GM18520 (cell line): ENCODE results near the gene TENM4.

Source experiments
- ATAC-seq: cut with Tn5 transposase; IDR thresholded peaks from one replicate; pipeline ENCODE4 v1.9.1; 2021; ENCODE audit not compliant: unreplicated experiment

Gene TENM4

DNA sequence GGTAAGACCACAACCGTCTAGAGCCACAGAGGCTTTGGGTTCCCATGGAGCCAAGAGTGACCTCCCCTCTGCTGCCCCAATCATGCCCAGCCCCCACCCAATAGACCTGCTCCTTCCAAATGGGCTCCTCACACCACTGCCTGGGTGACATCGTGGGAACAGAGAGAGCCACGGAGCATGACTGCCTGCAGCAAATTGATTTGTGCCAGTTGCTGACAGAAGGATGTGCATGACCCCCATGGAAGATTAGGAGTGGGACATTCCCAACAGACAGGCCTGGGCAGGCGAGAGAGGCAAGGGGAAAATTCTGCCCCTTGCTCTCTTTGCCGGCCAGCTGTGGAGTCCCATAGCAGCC, 88.5 kb downstream of the TENM4 start:
- ATAC-seq: no peak

DNA sequence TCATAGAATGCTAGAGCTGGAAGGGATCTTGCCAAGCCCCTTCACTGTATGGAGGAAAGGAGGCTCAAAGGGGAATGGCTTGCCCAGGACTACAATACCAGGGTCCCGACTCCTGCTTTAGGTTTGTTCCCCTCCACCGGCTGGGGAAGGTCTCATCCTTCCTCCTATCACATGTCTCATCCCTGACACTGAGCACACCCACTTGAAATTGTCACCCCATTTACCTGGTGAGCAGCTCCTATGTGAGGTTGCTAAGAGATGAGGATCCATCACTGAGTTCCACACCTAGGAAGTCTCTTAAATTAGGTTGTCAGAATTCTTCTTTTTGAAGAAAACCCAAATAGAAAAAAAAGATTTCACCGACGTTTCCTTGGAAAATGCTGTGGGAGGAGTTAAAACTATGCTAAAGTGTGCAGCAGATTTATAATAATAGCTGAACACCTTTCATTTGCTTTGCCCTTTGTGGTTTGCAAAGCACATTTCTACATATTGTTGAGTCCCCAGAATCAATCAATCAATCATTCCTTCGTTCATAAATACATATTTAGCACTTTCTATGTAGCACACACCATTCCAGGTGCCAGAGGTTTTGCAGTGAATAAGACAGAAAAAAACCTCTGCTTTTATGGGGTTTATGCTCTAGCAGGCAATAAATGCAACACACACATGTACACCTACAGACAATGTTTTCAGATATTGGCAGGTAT, 91.7 kb downstream of the TENM4 start:
- no peak for ATAC-seq

GRCh38 chr11:79346021-79346420, 94.8 kb downstream of the TENM4 start:
- ATAC-seq: no peak

- no peak for ATAC-seq
Observed at GRCh38 chr11:79344753-79345294, 96.0 kb downstream of the TENM4 start.

DNA sequence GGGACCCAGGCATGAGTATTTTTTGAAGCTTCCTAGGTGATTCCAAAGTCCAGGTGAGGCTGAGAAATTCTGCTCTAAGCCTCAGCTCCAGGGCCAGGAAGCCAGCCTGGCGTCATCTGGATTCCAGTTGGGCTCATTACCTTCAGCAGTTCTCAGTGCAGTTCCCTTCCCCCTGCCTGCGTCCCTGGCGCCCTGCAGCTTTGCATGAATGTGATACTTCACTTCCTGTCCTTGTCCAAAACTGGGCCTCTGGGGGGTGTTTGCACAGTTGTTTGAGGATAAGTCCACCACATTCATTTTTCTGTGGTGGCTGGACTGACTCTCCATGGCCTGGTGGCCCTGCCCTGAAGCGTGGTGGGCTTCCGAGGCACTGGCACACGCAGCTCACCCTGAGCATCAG, 98.1 kb downstream of the TENM4 start:
- ATAC-seq: no peak

- ATAC-seq: no peak
Observed at GRCh38 chr11:79342236-79342635, 98.6 kb downstream of the TENM4 start.

DNA sequence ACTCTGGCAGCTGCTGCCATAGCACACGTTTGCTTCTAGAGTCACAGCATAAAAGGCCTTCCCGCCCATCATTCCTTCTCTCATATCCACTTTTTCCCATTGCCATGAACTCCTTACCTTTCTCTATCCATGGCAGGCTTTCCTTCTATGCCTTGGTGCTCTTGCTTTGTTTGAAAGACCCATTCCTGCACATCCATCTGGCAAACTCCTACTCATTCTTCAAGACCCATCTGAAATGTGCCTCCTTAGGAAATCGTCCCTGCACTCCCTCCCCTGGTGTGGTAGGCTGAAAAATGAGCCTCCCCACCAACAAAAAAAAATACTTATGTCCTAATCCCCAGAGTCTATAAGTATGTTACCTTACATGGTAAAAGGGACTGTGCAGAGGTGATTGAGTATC, 100.3 kb downstream of the TENM4 start:
- ATAC-seq: no peak

DNA sequence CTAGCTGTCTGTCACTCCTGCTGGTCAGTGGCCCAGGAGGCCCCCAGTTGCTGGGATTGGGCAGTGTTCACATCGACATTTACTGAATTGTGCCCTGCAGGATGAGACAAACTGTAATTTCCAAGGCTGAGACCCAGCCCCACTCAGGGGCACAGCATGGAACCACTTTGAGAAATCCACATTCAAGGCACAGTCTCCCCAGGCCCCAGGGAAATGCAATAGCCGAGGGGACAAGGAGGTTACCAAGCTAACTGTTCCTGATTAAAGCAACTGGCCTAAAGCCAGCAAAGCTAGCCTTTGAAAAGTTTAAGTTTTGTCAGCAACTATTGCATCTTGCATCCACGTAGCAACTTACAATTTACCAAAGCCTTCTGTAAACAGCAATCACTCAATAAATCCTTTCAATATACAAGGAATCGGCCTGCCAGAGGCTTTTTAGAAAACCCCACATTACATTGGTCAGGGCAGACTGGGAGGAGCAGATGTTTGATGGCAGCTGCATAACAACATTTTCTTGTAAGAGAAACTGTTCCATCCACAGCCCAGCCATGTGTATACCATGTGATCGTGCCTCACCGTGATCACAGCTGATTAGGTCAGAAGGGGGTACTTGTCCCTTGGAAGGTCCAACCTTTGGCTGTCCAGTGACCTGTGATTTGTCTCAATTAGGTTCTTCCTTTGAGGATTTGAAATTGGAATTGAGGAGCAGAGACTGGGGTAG, 103.9 kb downstream of the TENM4 start:
- no peak for ATAC-seq

DNA sequence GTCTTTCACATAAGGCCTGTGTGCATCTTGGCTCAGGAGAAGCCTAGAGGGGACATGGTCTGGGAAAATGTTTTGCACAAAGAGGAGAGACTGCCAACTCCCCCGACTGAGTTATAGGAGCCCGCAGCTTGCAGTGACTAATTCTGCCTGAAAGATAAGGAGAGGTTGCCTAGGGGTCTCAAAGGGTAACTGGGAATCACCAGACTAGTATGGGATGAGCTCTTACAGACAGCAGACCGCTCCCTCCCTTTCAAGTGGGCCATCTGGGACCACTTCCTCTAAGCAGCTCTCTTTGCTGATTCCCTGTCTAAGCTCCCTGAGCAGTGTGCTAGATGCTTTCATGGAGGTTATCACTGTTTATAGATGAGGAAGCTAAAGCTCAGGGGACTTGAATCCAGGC, 105.1 kb downstream of the TENM4 start:
- no peak for ATAC-seq

DNA sequence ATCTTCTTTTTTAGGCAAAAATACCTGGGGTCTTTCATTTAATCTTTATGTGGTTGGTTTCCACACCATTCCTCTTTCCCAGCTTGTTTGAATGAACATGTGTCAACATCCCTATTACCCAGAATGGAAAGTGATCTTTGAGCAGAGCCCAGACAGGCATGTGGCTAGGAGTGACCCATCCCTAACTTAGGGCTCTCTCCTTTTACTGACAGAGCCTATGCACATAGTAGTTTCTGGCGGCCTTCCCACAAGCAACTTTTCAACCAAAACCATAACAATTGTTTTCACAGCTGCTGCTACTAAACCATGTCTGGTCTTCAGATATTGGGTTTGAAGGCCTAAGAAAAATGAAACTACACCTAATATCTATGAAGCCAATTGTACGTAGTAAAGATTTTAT, 107.5 kb downstream of the TENM4 start:
- ATAC-seq: no peak

DNA sequence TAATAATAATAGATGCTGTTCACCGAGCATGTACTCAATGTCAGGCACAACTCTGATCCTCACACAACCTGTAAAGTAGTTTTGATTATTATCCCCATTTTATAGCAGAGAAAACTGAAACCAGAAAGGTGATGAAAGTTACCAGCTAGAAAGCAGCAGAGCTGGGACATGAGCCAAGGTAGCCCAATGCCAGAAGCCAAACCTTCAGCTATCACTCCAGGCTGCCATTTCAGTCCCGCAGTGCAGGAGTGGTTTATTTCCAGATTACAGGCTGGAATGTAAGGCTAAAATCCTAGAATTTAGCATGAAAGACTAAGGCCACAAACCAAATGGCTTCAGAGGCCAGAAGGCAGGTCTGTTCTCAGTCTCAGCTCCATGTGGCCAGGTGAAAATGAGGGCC, 108.8 kb downstream of the TENM4 start:
- no peak for ATAC-seq

DNA sequence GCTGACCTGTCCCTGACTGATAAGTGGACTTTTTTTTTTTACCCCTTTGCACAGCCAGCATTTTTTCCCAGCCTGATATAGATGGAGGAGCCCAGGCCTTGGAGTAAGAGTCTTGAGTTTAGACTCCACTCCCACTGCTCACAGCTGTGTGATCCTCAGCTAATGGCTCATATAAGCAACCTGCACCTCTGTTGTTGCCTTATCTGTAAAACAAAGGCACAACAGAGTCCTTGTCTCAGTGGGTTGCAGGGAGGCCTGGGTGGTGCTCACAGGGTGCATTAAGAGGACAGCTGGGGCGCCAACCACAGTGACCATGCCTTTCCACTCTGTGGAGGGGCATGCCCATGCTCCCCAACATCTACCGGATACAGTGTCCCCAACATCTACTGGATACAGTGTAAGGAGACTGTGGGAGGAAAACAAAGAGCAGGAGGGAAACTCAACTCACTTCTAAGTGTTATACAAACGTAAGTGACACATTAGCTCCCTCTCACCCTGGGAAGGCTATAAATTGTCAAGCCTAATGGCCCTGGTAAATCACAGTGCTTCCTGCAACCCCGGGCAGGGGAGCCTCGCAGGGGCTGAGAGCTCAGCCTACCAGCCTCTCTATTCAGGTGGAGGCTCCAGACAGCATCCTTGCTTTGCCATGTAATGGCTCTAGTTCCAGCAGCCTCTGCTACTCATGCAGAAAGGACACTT, 109.5 kb downstream of the TENM4 start:
- no peak for ATAC-seq

- no peak for ATAC-seq
Observed at GRCh38 chr11:79330651-79331050, 110.2 kb downstream of the TENM4 start.

GRCh38 chr11:79329561-79329960, 111.3 kb downstream of the TENM4 start:
- ATAC-seq: no peak

- no peak for ATAC-seq
Observed at GRCh38 chr11:79328402-79328801, 112.4 kb downstream of the TENM4 start.

DNA sequence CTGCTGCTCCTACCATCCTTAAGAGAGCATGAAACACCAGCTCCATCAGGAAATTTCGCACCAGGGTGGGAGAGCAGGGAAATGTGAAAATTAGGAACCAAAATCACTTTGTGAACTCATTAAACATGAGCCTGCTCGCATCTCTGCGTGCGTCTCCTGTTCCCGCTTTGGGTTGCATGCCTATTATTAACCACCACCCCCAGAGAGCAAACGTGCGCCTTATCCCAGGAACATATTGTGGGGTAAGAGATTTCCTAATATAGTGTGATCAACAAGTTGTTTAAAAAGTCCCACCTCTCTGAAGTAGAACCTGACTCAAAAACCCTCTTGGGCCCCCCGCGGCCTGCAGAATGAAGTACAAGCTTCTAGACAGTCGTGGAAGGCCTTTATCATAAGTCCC, 115.0 kb downstream of the TENM4 start:
- ATAC-seq: no peak

DNA sequence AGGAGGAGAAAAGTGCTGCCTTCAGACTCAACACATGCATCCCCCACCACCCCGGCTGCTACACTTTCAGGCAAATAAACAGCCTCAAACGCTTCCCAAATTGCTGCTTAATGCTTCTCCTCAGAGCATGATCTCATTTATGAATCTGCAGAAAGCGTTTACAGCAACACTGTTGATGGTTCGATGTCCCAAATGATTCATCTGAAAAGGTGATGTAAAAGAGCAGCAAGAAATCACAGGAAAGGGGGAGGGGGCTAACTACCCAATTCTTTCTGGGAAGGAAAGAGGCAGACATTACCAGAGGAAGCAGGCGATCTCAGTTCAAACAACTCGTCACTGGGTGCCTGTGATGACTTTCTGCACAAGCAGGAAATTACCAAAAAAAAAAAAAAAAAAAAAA, 119.6 kb downstream of the TENM4 start:
- ATAC-seq: no peak

DNA sequence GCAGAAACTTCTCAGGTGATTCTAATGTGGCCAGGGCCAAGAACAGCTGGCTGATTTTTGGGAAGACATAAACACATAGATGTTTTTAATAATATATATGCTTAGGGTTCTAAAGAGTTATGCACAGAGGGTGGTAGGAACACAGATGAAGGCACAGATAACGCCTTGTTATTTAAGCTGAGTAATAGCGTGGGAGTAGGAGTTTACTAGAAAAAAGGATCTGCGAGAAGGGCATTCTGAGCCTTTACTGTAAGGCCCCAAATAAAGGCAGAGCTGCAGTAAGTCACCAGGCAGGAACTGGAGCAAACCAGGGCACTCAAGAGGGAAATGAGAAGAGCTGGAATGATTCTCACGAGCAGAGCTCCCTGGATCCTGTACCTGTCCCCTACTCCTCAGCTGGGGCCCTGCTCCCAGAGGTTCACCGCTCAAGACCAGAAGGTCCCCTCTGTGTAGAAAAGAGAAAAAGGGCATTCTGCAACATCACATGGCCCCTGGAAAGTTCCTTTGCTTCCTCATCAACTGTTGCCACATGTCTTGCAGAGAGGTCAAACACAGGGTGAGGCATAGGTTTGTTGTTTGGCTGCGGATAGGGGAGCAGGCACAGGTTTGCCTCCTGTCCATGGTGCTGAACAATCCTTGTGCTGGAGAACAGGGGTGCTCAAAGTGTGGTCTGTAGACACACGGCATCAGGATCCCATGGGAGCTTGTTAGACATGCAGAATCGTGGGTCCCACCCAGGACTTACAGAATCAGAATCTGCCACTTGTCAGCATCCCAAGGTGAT, 125.7 kb downstream of the TENM4 start:
- no peak for ATAC-seq

DNA sequence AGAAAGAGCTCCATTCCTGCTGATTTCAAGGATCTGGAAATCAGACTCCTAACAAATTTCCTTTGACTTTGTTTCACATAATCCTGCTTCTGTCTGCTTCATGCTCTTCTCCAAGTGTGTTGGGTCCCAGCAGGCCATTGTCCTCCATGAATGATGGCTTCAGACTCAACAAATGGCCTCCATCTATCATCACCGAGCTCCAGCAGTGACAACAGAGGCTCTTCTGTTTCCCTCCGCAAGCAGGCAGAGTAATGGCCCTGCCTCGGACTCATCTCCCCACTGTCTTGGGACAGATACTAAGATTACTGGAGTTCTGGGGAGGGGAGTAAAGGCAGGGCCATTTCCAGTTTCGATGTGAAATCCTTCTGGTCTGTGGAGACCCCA, 127.3 kb downstream of the TENM4 start:
- no peak for ATAC-seq

GRCh38 chr11:79312617-79313529, 128.0 kb downstream of the TENM4 start:
- no peak for ATAC-seq
